Lower leg skin (tissue), 4 donors: ENCODE measurements around the gene PPIF. TPM values are rescaled to one million over a fixed set of nuclear protein-coding genes. Genes with fewer than 3 reads are reported as not detected.
"Not testable (repeated sequence)": the region's sequence is repeated elsewhere in the genome, so short reads cannot be mapped to it uniquely, and the experiment has no call there.

Experiments used
- DNase-seq, 2 donors: peaks; one replicate each; pipeline ENCODE4 v3.0.0-alpha.2; 2019; ENCODE audit warnings: low spot score in 2 of 2
- H3K4me3 ChIP-seq: fragments of 200-600 bp; sonication (generic); 2 replicates; pipeline ENCODE4 v1.5.1; 2017; ENCODE audit warnings: mild to moderate bottlenecking, low read depth; ENCODE audit not compliant: poor library complexity, severe bottlenecking
- CTCF ChIP-seq, 3 donors: fragments of 450-650 bp; IDR thresholded peaks; one replicate each; pipeline ENCODE4 v1.5.1; 2016; ENCODE audit warnings: antibody characterized with exemption in 3 of 3, mild to moderate bottlenecking in 3 of 3, moderate library complexity in 2 of 3
- POLR2A ChIP-seq, 2 donors: fragments of 450-650 bp; IDR thresholded peaks; one replicate each; pipeline ENCODE4 v1.6.1; 2016 to 2017; ENCODE audit warnings: antibody characterized with exemption in 2 of 2, mild to moderate bottlenecking in 1 of 2, moderate library complexity in 1 of 2
- WGBS, 2 donors: methylation state at CpG; one replicate each; pipeline ENCODE4 v1.1.5; 2018; 5-methylcytosine and 5-hydroxymethylcytosine counted together
- intact Hi-C: fragments of 100-400 bp; cut with DNase I; formaldehyde crosslinking; loops from one replicate; pipeline ENCODE4 v1.15.0; 2023; ENCODE audit warnings: low total_unique reads
- total RNA-seq, 4 donors: library from RNA; depleted of rRNA; stranded (reverse); fragments of >200 nt; gene quantifications; one replicate each; pipeline ENCODE4 v1.1.0, GENCODE V29; 2016

Gene PPIF
- total RNA-seq, 4 donors from 2014 or later = 59.3 to 123 (median 78.3) TPM

- H3K4me3 ChIP-seq = no peak overlapping the region
- intact Hi-C loops = no loop called here
- WGBS, 2 donors = 90 to 94% methylated on average over 13 of the region's 13 CpGs
- TF ChIP-seq CTCF (IDR thresholded peaks at IDR 0.05) (peak in 1 of 3 donors; percentile 36), POLR2A (IDR thresholded peaks at IDR 0.05) (no peak)
- no peak for DNase-seq
Measured at GRCh38 chr10:79335470-79336235, 11.6 kb upstream of the PPIF start.

- 93 to 100% methylated on average over 3 of the region's 3 CpGs for WGBS, 2 donors
- no peak overlapping the region for H3K4me3 ChIP-seq
- TF ChIP-seq CTCF (IDR thresholded peaks at IDR 0.05) (no peak), POLR2A (IDR thresholded peaks at IDR 0.05) (no peak)
- intact Hi-C loops = no loop called here
- DNase-seq = no peak
Measured at GRCh38 chr10:79336276-79336675, 11.0 kb upstream of the PPIF start.

GRCh38 chr10:79336739-79337138 lies 10.5 kb upstream of the PPIF start:
- H3K4me3 ChIP-seq = no peak overlapping the region
- no peak for DNase-seq
- WGBS, 2 donors = 81 to 83% methylated on average over 6 to 7 of the region's 7 CpGs
- TF ChIP-seq CTCF (IDR thresholded peaks at IDR 0.05) (no peak), POLR2A (IDR thresholded peaks at IDR 0.05) (no peak)
- intact Hi-C loops = no loop called here

DNA sequence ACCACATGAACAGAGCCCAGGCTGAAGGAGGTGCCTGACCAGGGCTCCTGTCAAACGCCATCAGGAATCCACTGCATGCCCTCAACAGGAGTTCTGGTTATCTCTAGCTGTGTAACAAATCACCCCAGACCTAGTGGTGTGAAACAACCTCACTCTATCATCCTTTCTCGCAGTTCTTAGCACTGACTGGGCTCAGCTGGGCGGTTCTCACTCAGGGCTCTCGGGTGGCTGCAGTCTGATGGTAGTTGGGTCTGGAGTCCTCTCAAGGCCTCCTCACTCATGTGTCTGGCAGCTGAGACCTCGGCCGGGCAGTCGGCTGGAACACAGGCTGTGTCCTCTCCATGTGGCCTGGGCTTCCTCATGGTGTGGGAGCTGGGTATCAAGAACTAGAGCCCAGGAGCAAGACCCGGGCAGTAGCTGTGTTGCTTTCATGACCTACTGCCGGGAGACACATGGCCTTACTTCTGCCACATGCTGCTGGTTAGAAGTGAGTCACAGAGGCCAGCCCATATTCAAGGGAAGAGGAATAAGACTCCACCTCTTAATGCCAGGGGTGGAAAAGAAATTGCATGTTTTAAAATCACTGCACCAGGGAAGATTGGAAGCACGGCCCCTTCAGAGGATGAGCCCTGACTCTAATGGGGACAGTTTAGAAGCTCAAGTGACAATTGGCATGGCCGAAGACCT lies 9.3 kb upstream of the PPIF start:
- H3K4me3 ChIP-seq, intact Hi-C loops, DNase-seq: not testable (repeated sequence)
- 97 to 98% methylated on average over 7 of the region's 11 CpGs for WGBS, 2 donors

- TF ChIP-seq CTCF (IDR thresholded peaks at IDR 0.05) = no peak
- TF ChIP-seq POLR2A (IDR thresholded peaks at IDR 0.05) = no peak
- WGBS, 2 donors = 64 to 92% methylated on average over 3 of the region's 3 CpGs
- intact Hi-C loops = no loop called here
- H3K4me3 ChIP-seq = no peak overlapping the region
- peak in 1 of 2 donors; percentile 78 for DNase-seq
Measured at GRCh38 chr10:79339266-79339665, 8.0 kb upstream of the PPIF start.

GRCh38 chr10:79340646-79341244 lies 6.5 kb upstream of the PPIF start:
- 78 to 95% methylated on average over 5 of the region's 5 CpGs for WGBS, 2 donors
- intact Hi-C loops = no loop called here
- peak in 1 of 2 donors; percentile 57 for DNase-seq
- no peak overlapping the region for H3K4me3 ChIP-seq
- TF ChIP-seq CTCF (IDR thresholded peaks at IDR 0.05) (no peak), POLR2A (IDR thresholded peaks at IDR 0.05) (no peak)
